ENCODE data around the gene KRTAP5-9. TPM values are rescaled to one million over a fixed set of nuclear protein-coding genes. Genes with fewer than 3 reads are reported as not detected.
"Not testable (repeated sequence)": the region's sequence is repeated elsewhere in the genome, so short reads cannot be mapped to it uniquely, and the experiment has no call there.

Gene KRTAP5-9
- total RNA-seq, 1 experiment from 2014 or later: not detected

DNA sequence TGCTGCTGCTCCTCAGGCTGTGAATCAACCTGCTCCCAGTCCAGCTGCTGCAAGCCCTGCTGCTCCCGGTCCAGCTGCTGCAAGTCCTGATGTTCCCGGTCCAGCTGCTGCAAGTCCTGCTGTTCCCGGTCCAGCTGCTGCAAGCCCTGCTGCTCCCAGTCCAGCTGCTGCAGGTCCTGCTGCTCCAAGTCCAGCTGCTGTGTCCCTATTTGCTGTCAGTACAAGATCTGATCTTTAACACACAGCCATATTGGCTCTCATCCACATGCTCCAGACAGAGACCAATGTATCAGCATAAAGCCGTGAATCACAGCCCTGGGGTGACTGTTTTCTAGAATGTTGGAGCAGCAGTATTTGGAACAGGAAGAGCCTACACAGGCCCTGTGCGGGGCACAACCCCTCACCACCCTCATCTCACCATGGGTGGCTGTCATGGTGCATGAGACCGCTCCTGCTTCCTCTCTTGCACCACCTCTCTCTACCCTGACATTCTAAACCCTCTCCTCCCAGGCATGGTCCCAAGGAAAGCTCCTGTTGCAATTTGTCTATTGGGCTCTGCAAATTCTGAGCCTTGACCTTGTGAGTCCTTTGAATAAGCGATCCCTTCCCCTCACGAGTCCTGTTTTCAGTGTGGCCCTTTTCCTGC lies 20.6 kb downstream of the KRTAP5-9 start:
- Histone ChIP-seq H3K4me3 (no peak overlapping the region), H3K36me3 (no peaks in the 10 kb centered on the region), H3K9me3 (no peaks in the 10 kb centered on the region), H3K27me3 (peaks cover under 1% of the 10 kb centered on the region; the same call in 1 of the 2 replicates)
- DNase-seq: peak; percentile 38

DNA sequence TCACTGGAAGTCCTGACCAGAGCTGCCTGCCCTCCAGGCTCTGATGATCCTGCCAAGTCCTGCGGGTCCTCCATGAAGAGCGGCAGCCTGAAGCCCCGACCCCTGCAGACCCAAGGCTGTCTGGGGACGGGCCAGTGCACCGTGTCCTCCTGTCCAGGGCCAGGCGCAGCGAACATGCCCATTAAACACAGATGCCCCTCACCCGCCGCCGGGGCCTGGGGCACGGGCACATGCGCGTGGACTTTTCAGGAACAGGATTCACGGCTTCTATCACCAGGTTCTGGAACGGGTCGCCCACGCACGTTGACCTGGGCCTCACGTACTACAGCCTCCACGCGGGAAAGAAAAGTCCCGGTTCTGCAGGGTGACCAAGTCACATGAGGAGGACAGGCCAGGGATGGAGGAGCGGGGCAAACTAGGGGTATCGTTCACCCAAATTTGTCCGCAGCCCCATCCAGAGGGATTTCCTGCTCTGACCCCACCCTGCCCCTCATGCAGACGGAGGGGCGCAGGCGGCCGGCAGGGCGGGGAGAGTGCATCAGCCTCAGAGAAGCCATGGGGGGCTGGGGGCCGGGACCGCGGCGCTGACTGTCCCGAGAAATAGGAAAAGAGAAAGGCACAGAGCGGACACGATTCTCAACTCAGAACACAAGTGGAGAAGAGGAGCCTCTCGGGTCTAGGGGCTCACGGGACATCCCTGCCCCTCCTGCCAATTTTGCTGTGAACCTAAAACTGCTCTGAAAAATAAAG lies 23.1 kb downstream of the KRTAP5-9 start:
- not testable (repeated sequence) for H3K27me3 ChIP-seq, H3K4me3 ChIP-seq, H3K9me3 ChIP-seq, DNase-seq, H3K36me3 ChIP-seq

DNA sequence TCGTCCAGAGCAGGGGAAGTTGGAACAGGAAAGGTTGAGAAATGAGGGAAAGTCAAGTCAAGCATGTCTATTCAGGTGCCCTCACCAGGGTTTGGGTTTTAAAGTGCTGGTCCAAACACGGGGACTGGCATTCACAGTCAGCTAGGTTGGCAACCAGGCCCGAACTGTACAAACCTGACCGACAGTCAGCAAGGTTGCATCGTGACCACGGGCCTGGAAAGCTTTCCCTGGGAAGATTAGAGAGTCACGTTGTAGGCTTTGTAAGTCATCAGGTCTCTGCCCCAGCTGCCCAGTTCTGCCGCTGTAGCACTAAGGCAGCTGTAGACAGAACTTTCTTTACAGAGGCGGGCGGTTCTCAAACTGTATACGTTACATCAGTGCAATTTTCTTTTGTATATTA lies 24.6 kb downstream of the KRTAP5-9 start:
- H3K36me3 ChIP-seq: no peaks in the 10 kb centered on the region
- H3K27me3 ChIP-seq: no peaks in the 10 kb centered on the region
- no peaks in the 10 kb centered on the region for H3K9me3 ChIP-seq
- H3K4me3 ChIP-seq: no peak overlapping the region
- no peak for DNase-seq

DNA sequence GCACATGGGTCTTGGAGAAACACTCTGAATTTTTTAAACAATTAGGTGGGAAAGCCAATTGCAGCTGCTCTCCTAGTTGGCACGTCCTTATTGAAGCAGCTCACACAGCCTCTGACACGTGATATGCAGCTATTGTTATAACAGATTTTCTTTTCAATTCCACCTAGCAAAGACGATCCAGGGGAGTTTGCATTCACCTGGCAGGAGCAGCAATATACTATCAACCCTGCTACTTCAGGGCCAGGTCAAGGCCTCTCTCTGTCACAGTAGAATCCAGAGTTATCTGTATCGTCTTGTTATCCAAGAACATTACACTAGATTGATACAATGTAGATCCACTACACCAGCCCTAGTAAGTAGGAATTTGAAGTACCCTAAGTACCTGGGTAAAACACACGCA lies 26.2 kb downstream of the KRTAP5-9 start:
- Histone ChIP-seq H3K27me3 (no peaks in the 10 kb centered on the region), H3K9me3 (no peaks in the 10 kb centered on the region), H3K4me3 (no peak overlapping the region), H3K36me3 (no peaks in the 10 kb centered on the region)
- no peak for DNase-seq

DNA sequence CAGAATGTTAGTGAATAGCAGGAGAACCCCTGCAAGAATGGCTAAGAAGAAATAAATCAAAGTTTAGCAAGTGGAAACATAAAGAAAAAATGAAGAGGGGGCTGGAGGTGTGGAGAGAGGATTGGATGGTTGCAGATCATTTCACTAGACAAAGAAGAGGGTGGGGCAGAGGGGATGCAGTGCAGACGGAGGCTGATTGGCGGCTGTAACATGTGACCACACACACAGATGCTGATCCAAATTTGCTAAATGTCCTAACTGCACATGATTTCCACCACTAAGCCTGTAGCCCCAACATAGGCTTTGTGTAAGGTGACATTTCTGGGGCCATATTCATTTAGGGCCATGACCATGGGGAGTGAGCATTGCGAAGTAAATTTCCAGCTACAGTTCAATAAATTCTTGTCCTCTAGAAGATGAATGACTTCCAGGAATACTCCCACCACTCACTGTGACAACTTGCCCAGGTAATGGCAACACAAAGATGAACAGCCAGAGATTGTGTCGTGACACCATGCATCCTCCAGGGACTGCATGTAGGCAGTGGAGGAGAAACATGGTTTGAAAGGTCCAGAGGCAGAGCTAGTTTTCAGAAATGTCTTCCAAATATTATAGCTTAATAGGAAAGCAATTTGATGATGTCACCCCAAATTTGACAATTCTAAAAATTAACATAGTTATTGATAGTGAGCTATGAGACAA lies 27.7 kb downstream of the KRTAP5-9 start:
- H3K4me3 ChIP-seq: no peak overlapping the region
- no peaks in the 10 kb centered on the region for H3K9me3 ChIP-seq
- no peaks in the 10 kb centered on the region for H3K27me3 ChIP-seq
- H3K36me3 ChIP-seq: no peaks in the 10 kb centered on the region
- DNase-seq: no peak

DNA sequence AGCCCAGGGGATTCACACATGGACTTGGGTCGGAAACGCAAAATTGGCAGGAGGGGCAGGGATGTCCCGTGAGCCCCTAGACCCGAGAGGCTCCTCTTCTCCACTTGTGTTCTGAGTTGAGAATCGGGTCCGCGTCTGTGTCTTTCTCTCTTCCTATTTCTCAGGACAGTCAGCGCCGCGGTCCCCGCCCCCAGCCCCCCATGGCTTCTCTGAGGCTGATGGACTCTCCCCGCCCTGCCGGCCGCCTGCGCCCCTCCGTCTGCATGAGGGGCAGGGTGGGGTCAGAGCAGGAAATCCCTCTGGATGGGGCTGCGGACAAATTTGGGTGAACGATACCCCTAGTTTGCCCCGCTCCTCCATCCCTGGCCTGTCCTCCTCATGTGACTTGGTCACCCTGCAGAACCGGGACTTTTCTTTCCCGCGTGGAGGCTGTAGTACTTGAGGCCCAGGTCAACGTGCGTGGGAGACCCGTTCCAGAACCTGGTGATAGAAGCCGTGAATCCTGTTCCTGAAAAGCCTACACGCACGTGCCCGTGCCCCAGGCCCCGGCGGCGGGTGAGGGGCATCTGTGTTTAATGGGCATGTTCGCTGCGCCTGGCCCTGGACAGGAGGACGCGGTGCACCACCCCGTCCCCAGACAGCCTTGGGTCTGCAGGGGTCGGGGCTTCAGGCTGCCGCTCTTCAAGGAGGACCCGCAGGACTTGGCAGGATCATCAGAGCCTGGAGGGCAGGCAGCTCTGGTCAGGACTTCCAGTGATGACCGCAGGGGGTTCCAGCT lies 28.7 kb downstream of the KRTAP5-9 start:
- H3K36me3 ChIP-seq, H3K9me3 ChIP-seq, H3K27me3 ChIP-seq, H3K4me3 ChIP-seq, DNase-seq: not testable (repeated sequence)

DNA sequence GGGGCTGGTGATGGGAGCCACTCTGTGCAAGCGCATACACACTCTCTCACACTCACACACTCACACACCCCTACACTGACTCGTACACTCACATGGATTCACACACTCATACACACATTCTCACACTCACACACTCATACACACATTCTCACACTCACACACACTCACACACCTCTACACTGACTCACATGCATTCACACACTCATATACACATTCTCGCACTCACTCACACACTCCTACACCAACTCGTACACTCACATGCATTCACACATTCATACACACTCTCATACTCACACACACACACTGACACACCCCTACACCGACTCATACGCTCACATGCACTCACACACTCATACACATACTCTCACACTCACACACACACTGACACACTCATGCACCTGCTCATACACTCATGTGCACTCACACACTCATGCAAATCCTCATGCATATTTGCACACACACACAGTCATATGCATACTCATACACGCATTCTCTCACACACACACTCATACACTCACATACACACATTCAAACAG lies 29.3 kb downstream of the KRTAP5-9 start:
- Histone ChIP-seq H3K9me3 (no peaks in the 10 kb centered on the region), H3K4me3 (no peak overlapping the region)

DNA sequence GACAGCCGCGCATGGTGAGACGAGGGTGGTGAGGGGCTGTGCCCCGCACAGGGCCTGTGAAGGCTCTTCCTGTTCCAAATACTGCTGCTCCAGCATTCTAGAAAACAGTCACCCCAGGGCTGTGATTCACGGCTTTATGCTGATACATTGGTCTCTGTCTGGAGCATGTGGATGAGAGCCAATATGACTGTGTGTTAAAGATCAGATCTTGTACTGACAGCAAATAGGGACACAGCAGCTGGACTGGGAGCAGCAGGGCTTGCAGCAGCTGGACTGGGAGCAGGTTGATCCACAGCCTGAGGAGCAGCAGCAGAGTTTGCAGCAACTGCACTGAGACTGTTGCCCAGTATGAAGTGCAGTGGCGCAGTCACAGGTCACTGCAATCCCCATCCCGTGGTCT lies 31.3 kb downstream of the KRTAP5-9 start:
- not testable (repeated sequence) for H3K9me3 ChIP-seq, H3K36me3 ChIP-seq, H3K27me3 ChIP-seq, H3K4me3 ChIP-seq
- DNase-seq: peak; percentile 38

More for the DNA sequence above, 29.3 kb downstream of the KRTAP5-9 start:
- DNase-seq: no peak
- Histone ChIP-seq H3K27me3 (no peaks in the 10 kb centered on the region), H3K36me3 (no peaks in the 10 kb centered on the region)

DNA sequence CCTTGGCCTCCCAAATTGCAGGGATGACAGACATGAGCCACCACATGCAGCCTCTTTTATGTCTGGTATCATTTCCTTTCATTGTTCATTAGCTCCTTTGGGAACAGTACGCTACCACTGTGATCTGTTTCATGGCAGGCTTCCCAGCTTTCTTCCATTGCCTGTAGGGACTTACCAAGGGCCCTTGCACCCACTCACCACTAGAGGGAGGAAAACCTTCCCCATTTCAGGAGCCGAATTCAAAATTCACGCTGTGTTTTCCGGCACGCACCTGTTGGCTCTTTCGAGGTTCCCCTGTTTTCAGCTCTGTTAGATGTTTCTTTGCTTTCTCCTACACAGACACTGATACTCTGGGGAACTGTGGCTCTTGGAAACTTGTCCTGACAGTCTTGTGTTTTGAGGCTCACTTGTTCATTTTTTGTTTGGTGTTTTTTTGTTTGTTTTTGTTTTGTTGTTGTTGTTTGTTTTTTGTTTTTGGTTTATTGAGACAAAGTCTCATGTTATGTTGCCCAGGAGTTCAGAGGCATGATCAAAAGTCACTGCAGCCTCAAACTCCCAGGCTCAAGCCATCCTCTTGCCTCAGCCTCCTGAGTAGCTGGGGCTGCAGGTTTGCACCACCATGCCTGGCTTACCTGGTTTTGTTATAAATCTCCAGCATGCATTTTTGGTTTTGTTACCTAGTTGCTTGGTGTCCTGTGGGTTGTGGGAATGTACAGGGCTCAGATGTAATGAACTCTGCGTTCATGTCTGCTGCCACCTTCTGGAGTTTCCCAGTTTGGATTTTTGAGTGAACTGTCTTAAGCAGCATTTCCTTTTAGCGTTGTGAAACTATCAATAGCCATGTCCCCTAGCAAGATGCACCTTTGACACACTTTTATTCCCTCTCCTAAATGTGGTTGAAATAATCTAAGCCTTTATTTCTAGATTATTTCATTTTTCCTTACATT lies 32.1 kb downstream of the KRTAP5-9 start:
- no peaks in the 10 kb centered on the region for H3K9me3 ChIP-seq
- no peaks in the 10 kb centered on the region for H3K36me3 ChIP-seq
- DNase-seq: peak; percentile 79
- peaks cover 4% of the 10 kb centered on the region; the same call in 1 of the 2 replicates for H3K27me3 ChIP-seq
- no peak overlapping the region for H3K4me3 ChIP-seq

DNA sequence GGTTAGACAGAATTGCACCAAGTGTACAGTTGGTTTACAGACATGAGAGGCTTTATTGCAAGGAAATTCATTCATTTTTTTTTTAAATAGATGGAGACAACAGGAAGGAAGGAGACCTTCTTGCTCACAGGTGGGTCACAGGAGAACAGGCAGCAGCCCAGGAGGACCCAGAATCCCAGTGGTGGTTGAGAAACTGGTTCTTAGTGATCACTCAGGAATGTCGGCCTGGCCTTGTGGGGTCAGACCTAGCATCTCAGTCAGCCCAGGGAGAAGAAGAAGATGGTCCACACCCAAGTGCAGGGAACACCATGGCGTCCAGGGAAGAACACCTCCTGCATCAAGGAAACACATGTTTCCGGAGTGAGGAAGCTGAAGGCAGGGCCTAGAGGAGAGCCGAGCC lies 33.6 kb downstream of the KRTAP5-9 start:
- Histone ChIP-seq H3K36me3 (no peaks in the 10 kb centered on the region), H3K9me3 (no peaks in the 10 kb centered on the region), H3K27me3 (peaks cover 4% of the 10 kb centered on the region; the same call in 1 of the 2 replicates), H3K4me3 (no peak overlapping the region)
- DNase-seq: no peak

DNA sequence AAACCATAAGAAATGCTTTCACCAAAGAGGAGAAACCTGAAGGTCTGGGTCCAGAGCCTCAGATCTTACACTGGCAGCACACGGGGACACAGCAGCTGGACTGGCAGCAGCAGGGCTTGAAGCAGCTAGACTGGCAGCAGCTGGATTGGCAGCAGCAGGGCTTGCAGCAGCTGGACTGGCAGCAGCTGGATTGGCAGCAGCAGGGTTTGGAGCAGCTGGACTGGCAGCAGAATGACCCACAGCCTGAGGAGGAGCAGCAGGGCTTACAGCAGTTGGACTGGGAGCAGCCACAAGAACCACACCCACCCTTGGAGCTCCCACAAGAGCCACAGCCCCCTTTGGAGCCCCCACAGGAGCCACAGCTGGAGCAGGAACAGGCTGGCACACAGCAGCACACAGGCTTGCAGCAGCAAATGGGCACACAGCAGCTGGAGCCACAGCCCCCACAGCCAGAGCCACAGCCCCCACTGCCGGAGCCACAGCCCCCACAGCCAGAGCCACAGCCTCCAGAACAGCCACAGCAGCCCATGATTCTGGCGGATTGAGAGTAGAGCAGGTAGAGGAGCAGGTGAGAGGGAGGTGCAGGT lies 34.2 kb downstream of the KRTAP5-9 start, which contains the start of gene KRTAP5-11:
TSS of gene KRTAP5-11 (minus strand) at position 567 of the 587 bp plus-strand sequence. CDS start at position 529, 38 bp downstream.
- Histone ChIP-seq H3K27me3 (peaks cover 4% of the 10 kb centered on the region; the same call in 1 of the 2 replicates), H3K36me3 (no peaks in the 10 kb centered on the region), H3K9me3 (no peaks in the 10 kb centered on the region), H3K4me3 (no peak within 1 kb of the TSS)
- peak; percentile 31 for DNase-seq

DNA sequence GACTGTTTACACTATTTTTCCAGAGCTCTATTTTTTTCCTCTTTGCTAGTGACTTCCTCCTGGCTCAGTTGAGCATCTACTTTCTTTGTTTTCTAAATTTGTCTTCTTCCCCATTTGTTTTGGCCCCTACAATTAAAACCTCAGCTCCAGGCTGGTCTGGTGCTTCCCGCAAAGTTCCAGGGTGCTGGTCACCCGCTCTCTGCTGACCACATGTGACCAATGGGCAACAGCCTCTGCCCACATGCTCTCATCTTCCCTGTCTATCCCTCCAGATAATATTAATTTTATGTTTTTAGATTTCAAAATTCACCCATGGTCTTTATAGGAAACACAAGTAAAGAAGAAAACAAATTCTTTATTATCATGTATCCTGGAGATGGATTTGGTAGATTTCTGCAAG lies 34.7 kb downstream of the KRTAP5-9 start:
- not testable (repeated sequence) for H3K9me3 ChIP-seq, H3K27me3 ChIP-seq, H3K4me3 ChIP-seq, DNase-seq, H3K36me3 ChIP-seq

DNA sequence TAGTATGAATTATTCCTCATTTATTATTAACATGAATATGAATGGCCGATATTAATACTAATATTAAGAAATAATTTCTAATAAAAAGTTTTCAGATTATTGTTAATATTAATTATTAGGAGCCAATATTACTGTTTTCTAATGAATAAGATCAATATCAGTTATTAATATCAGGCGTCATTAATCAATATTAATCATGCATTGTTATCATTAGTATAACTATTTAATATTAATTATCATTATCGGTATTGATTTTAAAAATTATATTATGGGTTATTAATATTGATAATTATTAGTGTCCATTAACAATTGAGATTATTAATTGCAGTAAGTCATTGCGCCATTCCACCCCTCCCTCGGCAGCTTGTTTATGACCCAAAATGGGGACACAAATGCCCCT lies 37.5 kb downstream of the KRTAP5-9 start:
- not testable (repeated sequence) for DNase-seq, H3K4me3 ChIP-seq, H3K27me3 ChIP-seq, H3K36me3 ChIP-seq, H3K9me3 ChIP-seq

DNA sequence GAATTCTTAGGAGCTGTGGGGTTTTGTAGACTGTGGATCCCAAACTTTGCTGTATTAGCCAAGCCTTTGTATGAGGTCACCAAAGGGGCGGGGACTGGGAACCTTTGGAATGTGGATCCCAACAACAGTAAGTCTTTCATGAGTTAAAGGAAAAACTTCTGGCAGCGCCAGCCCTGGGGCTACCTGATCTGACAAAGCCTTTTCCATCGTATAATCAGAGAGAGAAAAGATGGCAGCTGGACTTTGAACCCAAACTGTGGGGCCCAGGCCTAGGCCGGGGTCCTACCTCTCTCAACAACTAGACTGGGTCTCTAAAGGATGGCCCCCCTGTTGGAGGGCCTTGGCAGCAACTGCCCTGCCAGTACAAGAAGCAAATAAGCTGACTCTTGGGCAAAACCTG lies 40.1 kb downstream of the KRTAP5-9 start:
- not testable (repeated sequence) for H3K36me3 ChIP-seq, H3K27me3 ChIP-seq, H3K9me3 ChIP-seq, H3K4me3 ChIP-seq, DNase-seq

DNA sequence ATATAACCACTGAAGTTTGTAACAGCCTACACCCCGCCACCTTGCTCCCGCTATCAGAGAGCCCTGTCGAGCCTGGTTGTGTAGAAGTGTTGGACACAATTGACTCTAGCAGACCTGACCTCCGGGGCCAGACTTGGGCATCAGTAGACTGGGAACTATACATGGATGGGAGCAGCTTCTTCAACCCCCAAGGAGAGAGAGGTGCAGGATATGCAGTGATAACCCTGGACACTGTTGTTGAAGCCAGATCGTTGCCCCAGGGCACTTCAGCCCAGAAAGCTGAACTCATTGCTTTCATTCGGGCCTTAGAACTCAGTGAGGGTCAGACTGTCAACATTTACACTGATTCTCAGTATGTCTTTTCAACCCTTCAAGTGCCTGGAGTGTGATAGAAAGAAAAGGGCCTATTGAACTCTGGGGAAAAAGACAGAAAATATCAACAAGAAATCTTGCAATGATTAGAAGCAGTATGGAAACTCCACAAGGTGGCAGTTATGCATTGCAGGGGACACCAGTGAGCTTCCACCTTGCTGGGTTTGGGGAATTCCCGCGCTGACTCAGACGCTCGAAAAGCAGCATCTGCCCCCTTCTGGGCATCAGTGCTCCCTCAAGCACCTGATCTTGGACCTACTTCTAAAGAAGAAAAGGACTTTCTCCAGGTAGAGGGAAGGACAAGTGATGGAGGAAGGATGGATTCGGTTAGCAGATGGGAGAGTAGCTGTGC lies 40.8 kb downstream of the KRTAP5-9 start:
- not testable (repeated sequence) for H3K9me3 ChIP-seq, H3K27me3 ChIP-seq, DNase-seq, H3K36me3 ChIP-seq, H3K4me3 ChIP-seq
